MM.1S (cell line): Measurements from ENCODE around the gene FHIT.

ENCODE experiments used
- EZH2 ChIP-seq: fragments of 300-600 bp; sonication (generic); optimal IDR thresholded peaks from 2 replicates; pipeline ENCODE3; 2017; ENCODE audit warnings: low read depth, mild to moderate bottlenecking, antibody characterized with exemption, low read length, mixed read lengths
- EZH2phosphoT487 ChIP-seq: fragments of 300-600 bp; sonication (generic); IDR thresholded peaks from 2 replicates; pipeline ENCODE4 v1.6.1; 2018; ENCODE audit warnings: antibody characterized with exemption, low read length
- TF ChIP-seq, protein P1 (sequence below): fragments of 300-600 bp; sonication (generic); IDR thresholded peaks from 2 replicates; pipeline ENCODE4 v1.5.1; 2016; ENCODE audit warnings: antibody characterized with exemption, low read length, mixed read lengths

DNA sequence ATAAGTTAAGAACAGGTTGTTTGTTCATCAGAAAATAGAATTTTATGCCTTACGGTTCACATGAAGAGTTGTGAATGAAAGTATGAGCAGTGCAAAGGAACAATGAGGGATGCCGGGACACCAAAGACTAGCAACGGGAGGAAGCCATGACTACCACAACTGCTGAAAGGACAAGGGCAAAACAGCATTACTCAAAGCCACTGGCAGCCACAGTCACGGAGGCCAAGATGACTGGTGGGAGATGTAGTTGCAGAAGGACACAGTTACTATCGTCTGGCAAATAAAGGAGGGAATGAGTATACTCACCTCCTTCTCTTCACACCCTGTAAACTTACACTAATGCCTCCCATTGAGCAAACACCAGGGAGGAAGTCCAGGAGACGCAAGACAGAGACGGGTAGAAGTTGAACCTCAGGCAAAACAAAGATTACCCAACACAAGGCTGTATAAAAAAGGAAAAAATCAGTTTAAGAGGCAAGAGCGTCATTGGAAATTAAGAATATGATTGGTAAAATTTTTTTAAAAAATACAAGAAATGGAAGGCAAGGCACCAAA lies 675.5 kb downstream of the FHIT start:
- TF ChIP-seq, protein P1, sequence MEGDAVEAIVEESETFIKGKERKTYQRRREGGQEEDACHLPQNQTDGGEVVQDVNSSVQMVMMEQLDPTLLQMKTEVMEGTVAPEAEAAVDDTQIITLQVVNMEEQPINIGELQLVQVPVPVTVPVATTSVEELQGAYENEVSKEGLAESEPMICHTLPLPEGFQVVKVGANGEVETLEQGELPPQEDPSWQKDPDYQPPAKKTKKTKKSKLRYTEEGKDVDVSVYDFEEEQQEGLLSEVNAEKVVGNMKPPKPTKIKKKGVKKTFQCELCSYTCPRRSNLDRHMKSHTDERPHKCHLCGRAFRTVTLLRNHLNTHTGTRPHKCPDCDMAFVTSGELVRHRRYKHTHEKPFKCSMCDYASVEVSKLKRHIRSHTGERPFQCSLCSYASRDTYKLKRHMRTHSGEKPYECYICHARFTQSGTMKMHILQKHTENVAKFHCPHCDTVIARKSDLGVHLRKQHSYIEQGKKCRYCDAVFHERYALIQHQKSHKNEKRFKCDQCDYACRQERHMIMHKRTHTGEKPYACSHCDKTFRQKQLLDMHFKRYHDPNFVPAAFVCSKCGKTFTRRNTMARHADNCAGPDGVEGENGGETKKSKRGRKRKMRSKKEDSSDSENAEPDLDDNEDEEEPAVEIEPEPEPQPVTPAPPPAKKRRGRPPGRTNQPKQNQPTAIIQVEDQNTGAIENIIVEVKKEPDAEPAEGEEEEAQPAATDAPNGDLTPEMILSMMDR, result no peak
- TF ChIP-seq EZH2, result no peak
- no peak for TF ChIP-seq EZH2phosphoT487
